Natural killer cell (primary cell): ENCODE data around the gene LTA. TPM values are rescaled to one million over a fixed set of nuclear protein-coding genes. Genes with fewer than 3 reads are reported as not detected.

Experiments used
- ATAC-seq, 3 donors: fragments of 150-1000 bp in 2 of 3; fragments of 200-7000 bp in 1 of 3; cut with Tn5 transposase; 1 replicate in 1 of 3; 2 replicates in 2 of 3; pipeline ENCODE4 v1.10.0; 2021; ENCODE audit warnings: mild to moderate bottlenecking in 2 of 3, moderate library complexity in 2 of 3
- DNase-seq, 2 donors: peaks; one replicate each; pipeline versions ENCODE4 v3.0.0 to v3.0.0-alpha.2; 2013 to 2021; ENCODE audit warnings: mixed read lengths in 1 of 2
- H3K27ac ChIP-seq: one replicate; pipeline ENCODE4 v1.5.1; 2013; ENCODE audit warnings: mild to moderate bottlenecking, low read length
- H3K27me3 ChIP-seq: one replicate; pipeline ENCODE4 v1.6.1; 2013; ENCODE audit warnings: low read length; ENCODE audit not compliant: control insufficient read depth, insufficient read depth
- H3K36me3 ChIP-seq: one replicate; pipeline ENCODE4 v1.6.1; 2013; ENCODE audit warnings: low read length; ENCODE audit not compliant: control insufficient read depth, insufficient read depth
- H3K4me1 ChIP-seq: one replicate; pipeline ENCODE4 v1.6.1; 2013; ENCODE audit warnings: low read length; ENCODE audit not compliant: control insufficient read depth, insufficient read depth
- H3K4me3 ChIP-seq: one replicate; pipeline ENCODE4 v1.5.1; 2013; ENCODE audit warnings: low read length
- H3K9me3 ChIP-seq: one replicate; pipeline ENCODE4 v1.6.1; 2013; ENCODE audit warnings: low read length; ENCODE audit not compliant: control insufficient read depth, insufficient read depth
- H3K27ac Mint-ChIP-seq, 2 donors: one replicate each; pipeline ENCODE4 v1.8.0; 2022; ENCODE audit warnings: mild to moderate bottlenecking in 2 of 2, mixed read lengths in 2 of 2, moderate library complexity in 1 of 2
- H3K27me3 Mint-ChIP-seq, 2 donors: one replicate each; pipeline ENCODE4 v1.8.0; 2022; ENCODE audit warnings: low read depth in 2 of 2, mixed read lengths in 2 of 2
- H3K36me3 Mint-ChIP-seq: one replicate; pipeline ENCODE4 v1.8.0; 2022; ENCODE audit warnings: mixed read lengths
- H3K4me1 Mint-ChIP-seq, 2 donors: one replicate each; pipeline ENCODE4 v1.8.0; 2022; ENCODE audit warnings: mixed read lengths in 2 of 2
- H3K4me3 Mint-ChIP-seq: one replicate; pipeline ENCODE4 v1.8.0; 2022; ENCODE audit warnings: mild to moderate bottlenecking, moderate library complexity, mixed read lengths
- H3K9me3 Mint-ChIP-seq, 2 donors: one replicate each; pipeline ENCODE4 v1.8.0; 2022; ENCODE audit warnings: mixed read lengths in 2 of 2
- CTCF ChIP-seq: fragments of 200-600 bp; IDR thresholded peaks from one replicate; pipeline ENCODE4 v1.8.0; 2022; ENCODE audit warnings: antibody characterized with exemption
- WGBS: methylation state at CpG from one replicate; pipeline ENCODE4 v1.1.7; 2013; ENCODE audit warnings: missing lambda C conversion rate; ENCODE audit not compliant: insufficient coverage; 5-methylcytosine and 5-hydroxymethylcytosine counted together
- intact Hi-C: fragments of 100-400 bp; cut with micrococcal nuclease; formaldehyde crosslinking; loops from one replicate; pipeline ENCODE4 v1.14.2; 2022
- total RNA-seq, 4 donors: library from RNA; stranded (reverse); fragments of 120-200 nt in 1 of 4; gene quantifications; one replicate each; pipeline versions ENCODE4 v1.2.3 to v1.2.4, GENCODE V29; 2013 to 2022

Gene LTA
- total RNA-seq, 3 donors from 2014 or later (not counting 1 experiment from before 2014, with no cell fraction given), result 7.6 to 13.1 (median 8.7) TPM

GRCh38 chr6:31614684-31615578 lies 42.8 kb downstream of the LTA start, which contains the start of gene AIF1:
Gene AIF1 (plus strand): TSS chr6:31615234. CDS start chr6:31615330, 96 bp downstream.
- Mint-ChIP-seq H3K4me3 (no peak within 1 kb of the TSS), H3K36me3 (no peaks in the 10 kb centered on the region), H3K9me3 (no peaks in the 10 kb centered on the region), H3K27ac (no peak within 1 kb of the TSS), H3K4me1 (peaks cover 0 to under 1% of the 10 kb centered on the region in 2 donors), H3K27me3 (no peaks in the 10 kb centered on the region)
- Histone ChIP-seq H3K36me3 (no peaks in the 10 kb centered on the region), H3K27ac (no peak within 1 kb of the TSS), H3K4me3 (no peak within 1 kb of the TSS), H3K4me1 (peaks cover 17% of the 10 kb centered on the region), H3K27me3 (no peaks in the 10 kb centered on the region), H3K9me3 (no peaks in the 10 kb centered on the region)
- WGBS, result 32% methylated on average over 5 of the region's 6 CpGs
- no peak for TF ChIP-seq CTCF
- ATAC-seq (no peak), DNase-seq (no peak)
- intact Hi-C loops, result no loop called here

- Histone ChIP-seq H3K27me3 (no peaks in the 10 kb centered on the region), H3K9me3 (no peaks in the 10 kb centered on the region), H3K4me1 (peaks cover 17% of the 10 kb centered on the region), H3K4me3 (no peak overlapping the region), H3K36me3 (no peaks in the 10 kb centered on the region), H3K27ac (no peak overlapping the region)
- no peaks in the 10 kb centered on the region for H3K27me3 Mint-ChIP-seq
- no peak overlapping the region for H3K4me3 Mint-ChIP-seq
- WGBS, result 15% methylated on average over 6 of the region's 7 CpGs
- H3K4me1 Mint-ChIP-seq, result peaks cover 0 to 6% of the 10 kb centered on the region in 2 donors
- no peaks in the 10 kb centered on the region for H3K36me3 Mint-ChIP-seq
- ATAC-seq (no peak), DNase-seq (peak in 1 of 2 donors; percentile 53)
- no peak for TF ChIP-seq CTCF
- no peak overlapping the region for H3K27ac Mint-ChIP-seq
- no peaks in the 10 kb centered on the region for H3K9me3 Mint-ChIP-seq
- intact Hi-C loops, result no loop called here
Measured at GRCh38 chr6:31615748-31616147, 43.7 kb downstream of the LTA start.

- no peaks in the 10 kb centered on the region for H3K27me3 Mint-ChIP-seq
- ATAC-seq (no peak), DNase-seq (no peak)
- Histone ChIP-seq H3K27ac (no peak overlapping the region), H3K36me3 (no peaks in the 10 kb centered on the region), H3K9me3 (no peaks in the 10 kb centered on the region), H3K27me3 (no peaks in the 10 kb centered on the region), H3K4me1 (peaks cover 28% of the 10 kb centered on the region), H3K4me3 (no peak overlapping the region)
- H3K9me3 Mint-ChIP-seq, result no peaks in the 10 kb centered on the region
- intact Hi-C loops, result no loop called here
- peaks cover 11 to 17% of the 10 kb centered on the region in 2 donors for H3K4me1 Mint-ChIP-seq
- TF ChIP-seq CTCF, result no peak
- no peaks in the 10 kb centered on the region for H3K36me3 Mint-ChIP-seq
- no peak overlapping the region for H3K4me3 Mint-ChIP-seq
- WGBS, result 90% methylated on average over 2 of the region's 2 CpGs
- H3K27ac Mint-ChIP-seq, result no peak overlapping the region
Measured at GRCh38 chr6:31617010-31617409, 44.9 kb downstream of the LTA start.
